Activated CD4-positive, alpha-beta T cell treated with anti-CD3 and anti-CD28 coated beads, Interleukin-2, amount 10 ng/mL, durations not matched to agents 7 days and 5 days (primary cell): ENCODE measurements around the gene CLDN2. TPM values are rescaled to one million over a fixed set of nuclear protein-coding genes. Genes with fewer than 3 reads are reported as not detected.

ENCODE experiments used
- CTCF ChIA-PET: fragments of 350-600 bp; sonication (Branson Sonifier 250); formaldehyde crosslinking; loops from one replicate; lab custom pipeline; 2021; ENCODE audit warnings: antibody characterized with exemption; lab: Charles Lee
- POLR2A ChIA-PET: fragments of 350-600 bp; sonication (Branson Sonifier 250); formaldehyde crosslinking; loops from one replicate; lab custom pipeline; 2021; ENCODE audit warnings: antibody characterized with exemption; lab: Charles Lee
- DNase-seq: peaks from one replicate; pipeline ENCODE4 v3.0.0-alpha.2; 2020
- H3K27ac Mint-ChIP-seq: one replicate; pipeline ENCODE4 v1.8.0; 2021; ENCODE audit warnings: mild to moderate bottlenecking, moderate library complexity, mixed read lengths
- H3K27me3 Mint-ChIP-seq: one replicate; pipeline ENCODE4 v1.8.0; 2021; ENCODE audit warnings: mixed read lengths
- H3K36me3 Mint-ChIP-seq: one replicate; pipeline ENCODE4 v1.8.0; 2021; ENCODE audit warnings: low read depth, mixed read lengths
- H3K4me1 Mint-ChIP-seq: one replicate; pipeline ENCODE4 v1.8.0; 2021; ENCODE audit warnings: mixed read lengths
- H3K4me3 Mint-ChIP-seq: one replicate; pipeline ENCODE4 v1.8.0; 2021; ENCODE audit warnings: mild to moderate bottlenecking, moderate library complexity, mixed read lengths
- H3K9me3 Mint-ChIP-seq: one replicate; pipeline ENCODE4 v1.8.0; 2021; ENCODE audit warnings: mixed read lengths
- total RNA-seq, 2 experiments: library from RNA; stranded (reverse); gene quantifications; one replicate each; pipeline ENCODE4 v1.2.3, GENCODE V29; 2021

CLDN2 gene
- total RNA-seq, 2 experiments from 2014 or later = not detected

GRCh38 chrX:106901781-106902219, 18.4 kb upstream of the CLDN2 start:
- Mint-ChIP-seq H3K36me3 (no peaks in the 10 kb centered on the region), H3K27me3 (no peaks in the 10 kb centered on the region), H3K9me3 (no peaks in the 10 kb centered on the region), H3K4me3 (no peak overlapping the region), H3K27ac (no peak overlapping the region), H3K4me1 (no peaks in the 10 kb centered on the region)
- ChIA-PET CTCF (interaction anchor here (1.5 kb wide), 1 partner anchor 9 kb away, joined by 5 read pairs; no protein-coding TSS in a partner anchor), POLR2A (no interaction called here)
- DNase-seq = no peak

DNA sequence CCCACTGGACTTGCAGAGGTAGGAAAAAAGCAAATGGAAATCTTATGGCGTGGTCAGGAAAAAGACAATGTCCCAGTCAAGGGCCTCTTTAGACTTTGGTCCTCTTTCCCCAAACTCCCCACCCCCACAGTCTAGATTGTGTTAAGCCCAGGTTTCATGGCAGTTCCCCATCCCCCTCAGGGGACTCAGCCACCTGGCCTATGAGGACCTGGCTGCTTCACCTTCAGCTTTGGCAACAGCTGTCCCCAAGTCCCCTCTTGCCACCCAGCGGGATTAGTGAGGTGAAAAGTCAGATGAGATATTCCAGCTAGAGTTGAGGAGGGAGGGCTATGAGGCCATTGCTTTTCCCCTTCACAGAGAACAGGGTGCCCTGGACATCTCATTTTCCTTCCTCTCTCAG, 17.5 kb upstream of the CLDN2 start:
- Mint-ChIP-seq H3K4me1 (no peaks in the 10 kb centered on the region), H3K27me3 (no peaks in the 10 kb centered on the region), H3K36me3 (no peaks in the 10 kb centered on the region), H3K9me3 (no peaks in the 10 kb centered on the region), H3K4me3 (no peak overlapping the region), H3K27ac (no peak overlapping the region)
- CTCF ChIA-PET = interaction anchor here (0.9 kb wide), 1 partner anchor 8 kb away, joined by 3 read pairs; no protein-coding TSS in a partner anchor
- POLR2A ChIA-PET = no interaction called here
- no peak for DNase-seq

DNA sequence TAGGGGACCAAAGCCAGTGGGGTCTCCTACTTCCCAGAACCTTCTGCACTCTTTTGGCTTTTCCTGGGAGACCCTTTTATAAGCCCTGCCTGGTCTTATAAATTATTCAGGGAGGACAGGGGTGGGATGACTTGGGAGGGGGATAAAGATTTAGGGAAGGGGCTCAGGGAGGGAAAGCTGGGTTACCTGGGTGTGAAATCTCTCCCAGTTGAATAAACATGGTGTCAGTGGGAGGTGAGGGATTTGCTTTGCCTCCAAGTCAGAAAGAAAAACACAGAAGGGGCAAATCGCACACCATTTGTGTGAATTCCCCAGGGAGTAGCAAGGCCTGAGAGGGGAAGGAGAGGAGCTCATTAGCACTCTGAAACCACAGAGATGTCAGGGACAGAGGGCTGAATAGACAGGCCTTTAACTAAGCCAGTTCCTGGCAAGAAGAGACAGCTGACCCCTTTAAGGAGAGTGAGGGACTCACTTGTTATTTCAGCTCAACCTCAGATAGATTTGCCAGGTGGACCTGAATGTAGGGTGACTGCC, 16.8 kb upstream of the CLDN2 start, which contains the start of gene RIPPLY1:
Gene RIPPLY1, minus strand, starts transcription at position 51 of the 534 bp plus-strand sequence. CDS start 54 bp downstream, outside the sequence.
- Mint-ChIP-seq H3K4me1 (no peaks in the 10 kb centered on the region), H3K4me3 (no peak within 1 kb of the TSS), H3K27me3 (no peaks in the 10 kb centered on the region), H3K9me3 (no peaks in the 10 kb centered on the region), H3K27ac (no peak within 1 kb of the TSS), H3K36me3 (no peaks in the 10 kb centered on the region)
- ChIA-PET CTCF (interaction anchor here (0.9 kb wide), 1 partner anchor 9 kb away, joined by 3 read pairs; no protein-coding TSS in a partner anchor), POLR2A (no interaction called here)
- no peak for DNase-seq

DNA sequence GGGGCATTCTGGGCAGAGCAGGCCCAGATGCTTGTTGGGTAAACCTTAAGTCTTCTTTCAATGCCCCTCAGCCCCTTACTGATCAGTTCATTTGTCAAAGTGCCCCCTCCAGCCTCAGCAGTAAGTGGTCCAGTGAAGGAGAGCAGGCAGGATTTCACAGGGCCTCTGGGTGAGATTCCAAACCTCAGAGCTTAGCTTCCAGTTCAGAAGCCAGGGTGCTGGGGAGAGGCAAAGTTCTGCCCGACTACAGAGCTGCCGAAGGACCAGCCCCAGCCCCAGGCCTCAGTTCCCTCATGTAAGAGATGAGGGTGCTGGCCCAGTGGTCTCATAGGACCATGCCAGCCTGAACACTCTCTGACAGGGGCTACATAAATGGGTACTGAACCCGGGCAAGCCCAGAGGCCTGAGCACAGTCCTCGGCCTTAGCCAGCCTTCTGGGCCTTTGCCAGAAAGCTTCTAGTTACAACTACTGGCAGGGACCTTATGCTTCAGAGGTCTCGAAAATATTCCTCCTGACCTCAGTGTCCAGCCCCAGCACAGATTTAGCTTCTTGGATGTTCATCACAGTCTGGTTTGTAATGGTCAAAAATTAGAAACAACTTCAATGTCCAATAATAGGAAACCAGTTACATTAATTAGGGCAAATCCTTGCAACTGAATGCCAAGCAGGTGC, 16.2 kb upstream of the CLDN2 start:
- no peak for DNase-seq
- ChIA-PET CTCF (no interaction called here), POLR2A (no interaction called here)
- no peaks in the 10 kb centered on the region for H3K27me3 Mint-ChIP-seq
- no peaks in the 10 kb centered on the region for H3K36me3 Mint-ChIP-seq
- H3K4me1 Mint-ChIP-seq = no peaks in the 10 kb centered on the region
- no peaks in the 10 kb centered on the region for H3K9me3 Mint-ChIP-seq
- H3K4me3 Mint-ChIP-seq = no peak overlapping the region
- no peak overlapping the region for H3K27ac Mint-ChIP-seq

- Mint-ChIP-seq H3K4me1 (no peaks in the 10 kb centered on the region), H3K36me3 (no peaks in the 10 kb centered on the region), H3K4me3 (no peak overlapping the region), H3K9me3 (no peaks in the 10 kb centered on the region), H3K27ac (no peak overlapping the region), H3K27me3 (no peaks in the 10 kb centered on the region)
- DNase-seq = no peak
- ChIA-PET POLR2A (no interaction called here), CTCF (interaction anchor here (1.5 kb wide), 1 partner anchor 11 kb away, joined by 5 read pairs; no protein-coding TSS in a partner anchor)
These were observed 15.0 kb upstream of the CLDN2 start for GRCh38 chrX:106905064-106905708.

GRCh38 chrX:106906361-106906760, 13.8 kb upstream of the CLDN2 start:
- POLR2A ChIA-PET = no interaction called here
- Mint-ChIP-seq H3K4me3 (no peak overlapping the region), H3K9me3 (no peaks in the 10 kb centered on the region), H3K36me3 (no peaks in the 10 kb centered on the region), H3K27ac (no peak overlapping the region), H3K27me3 (no peaks in the 10 kb centered on the region), H3K4me1 (no peaks in the 10 kb centered on the region)
- CTCF ChIA-PET = interaction anchor here (1.2 kb wide), 1 partner anchor 962 kb away, joined by 3 read pairs; no protein-coding TSS in a partner anchor
- no peak for DNase-seq

DNA sequence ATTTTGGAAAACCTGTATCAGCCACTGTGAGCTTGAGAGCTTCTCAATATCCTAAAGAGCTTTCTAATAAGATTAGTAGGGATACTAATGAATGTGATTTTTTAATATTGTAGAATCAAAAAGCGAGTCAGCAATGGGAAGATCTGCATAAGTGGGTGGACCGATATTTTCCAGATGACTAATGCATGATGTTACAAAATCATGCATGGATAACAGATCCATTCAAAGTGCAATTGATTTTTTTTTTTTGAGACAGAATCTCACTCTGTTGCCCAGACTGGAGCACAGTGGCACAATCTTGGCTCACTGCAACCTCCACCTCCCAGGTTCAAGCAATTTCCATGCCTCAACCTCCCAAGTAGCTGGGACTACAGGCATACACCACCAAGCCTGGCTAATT, 7.3 kb upstream of the CLDN2 start:
- Mint-ChIP-seq H3K27ac (no peak overlapping the region), H3K4me3 (no peak overlapping the region), H3K27me3 (peaks cover 6% of the 10 kb centered on the region), H3K9me3 (no peaks in the 10 kb centered on the region), H3K36me3 (no peaks in the 10 kb centered on the region), H3K4me1 (peaks cover 6% of the 10 kb centered on the region)
- CTCF ChIA-PET = no interaction called here
- POLR2A ChIA-PET = no interaction called here
- no peak for DNase-seq

DNA sequence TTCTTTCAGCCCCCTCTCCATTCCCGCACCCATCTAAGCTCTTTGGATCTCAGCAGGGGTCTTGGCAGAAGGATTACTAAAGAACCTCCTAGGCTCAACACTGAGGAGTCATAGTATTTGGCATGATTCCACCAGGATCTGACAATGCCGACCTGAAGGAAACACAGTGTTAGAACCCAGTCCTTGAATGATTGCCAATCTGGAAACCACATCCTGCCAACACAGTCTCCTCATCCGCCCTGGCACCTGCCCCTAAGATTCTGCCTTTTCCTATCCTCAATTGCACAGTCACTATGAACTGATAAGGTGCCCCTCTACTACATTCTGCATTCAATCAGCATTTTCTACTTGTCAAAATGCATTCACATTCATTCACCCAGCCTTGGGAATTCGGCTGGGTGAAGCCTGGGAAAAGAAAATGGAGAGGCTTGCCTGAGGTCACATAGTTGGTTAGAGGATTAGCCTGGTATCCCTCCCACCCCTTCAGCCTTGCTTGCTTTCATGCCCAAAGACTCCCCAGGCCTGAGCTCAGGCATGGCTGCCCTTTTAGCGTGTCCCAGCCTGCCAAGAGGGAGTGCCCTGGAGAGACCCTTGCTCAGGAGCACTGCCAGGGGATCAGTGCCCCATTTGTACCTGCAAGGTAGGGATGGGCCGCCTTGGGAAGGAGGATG, 2.2 kb upstream of the CLDN2 start:
- CTCF ChIA-PET = no interaction called here
- peaks cover 6% of the 10 kb centered on the region for H3K27me3 Mint-ChIP-seq
- peak; percentile 6 for DNase-seq
- no peaks in the 10 kb centered on the region for H3K9me3 Mint-ChIP-seq
- no peak overlapping the region for H3K27ac Mint-ChIP-seq
- H3K36me3 Mint-ChIP-seq = no peaks in the 10 kb centered on the region
- H3K4me1 Mint-ChIP-seq = peaks cover 10% of the 10 kb centered on the region
- H3K4me3 Mint-ChIP-seq = no peak overlapping the region
- POLR2A ChIA-PET = no interaction called here

GRCh38 chrX:106921637-106922036, 1.4 kb downstream of the CLDN2 start:
- Mint-ChIP-seq H3K27me3 (no peaks in the 10 kb centered on the region), H3K9me3 (no peaks in the 10 kb centered on the region), H3K36me3 (no peaks in the 10 kb centered on the region), H3K4me1 (peaks cover 10% of the 10 kb centered on the region), H3K4me3 (no peak overlapping the region), H3K27ac (no peak overlapping the region)
- CTCF ChIA-PET = interaction anchor here (1.2 kb wide), 1 partner anchor 23 kb away, joined by 3 read pairs; no protein-coding TSS in a partner anchor
- DNase-seq = no peak
- POLR2A ChIA-PET = no interaction called here

DNA sequence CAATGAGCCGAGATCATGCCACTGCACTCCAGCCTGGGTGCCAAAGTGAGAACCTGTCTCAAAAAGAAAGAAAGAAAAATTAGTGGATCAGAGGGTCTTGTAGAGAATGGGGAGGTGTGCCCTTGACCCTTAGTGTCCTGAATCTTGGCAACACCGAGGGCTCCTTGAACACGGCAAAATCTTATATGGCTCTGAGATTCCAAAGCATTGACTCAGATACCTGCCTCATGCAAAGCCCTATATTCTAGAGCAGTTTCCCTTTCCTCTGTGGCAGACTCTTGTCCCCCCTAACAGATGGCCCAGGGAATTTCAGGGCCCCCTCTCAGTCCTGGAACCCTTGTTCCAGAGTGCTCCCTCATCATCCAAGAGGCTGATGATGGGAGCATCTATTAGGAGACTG, 6.8 kb downstream of the CLDN2 start:
- Mint-ChIP-seq H3K27me3 (no peaks in the 10 kb centered on the region), H3K27ac (no peak overlapping the region), H3K4me3 (no peak overlapping the region), H3K36me3 (no peaks in the 10 kb centered on the region), H3K4me1 (no peaks in the 10 kb centered on the region), H3K9me3 (no peaks in the 10 kb centered on the region)
- DNase-seq = no peak
- POLR2A ChIA-PET = no interaction called here
- CTCF ChIA-PET = no interaction called here

DNA sequence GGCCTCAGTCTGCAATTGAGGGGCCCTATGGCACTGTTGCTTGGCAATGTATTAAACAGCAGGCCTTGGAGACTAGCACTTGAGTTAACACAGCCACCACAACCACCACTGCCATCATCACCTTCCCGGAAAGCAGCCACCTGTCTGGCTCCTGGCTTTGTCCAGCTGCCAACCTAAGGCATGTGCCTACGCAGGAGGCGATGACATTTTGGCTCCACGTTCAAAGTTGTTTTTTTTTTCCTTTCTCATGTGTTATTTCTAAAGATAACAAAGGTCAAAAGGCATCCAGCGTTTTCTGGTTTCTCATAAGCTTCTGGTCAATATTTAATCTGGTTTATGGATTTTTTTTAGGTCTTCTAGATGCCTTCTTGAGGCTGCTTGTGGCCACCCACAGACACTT, 7.5 kb downstream of the CLDN2 start:
- Mint-ChIP-seq H3K4me3 (no peak overlapping the region), H3K4me1 (no peaks in the 10 kb centered on the region), H3K9me3 (no peaks in the 10 kb centered on the region), H3K27me3 (no peaks in the 10 kb centered on the region), H3K36me3 (no peaks in the 10 kb centered on the region), H3K27ac (no peak overlapping the region)
- CTCF ChIA-PET = interaction anchor here (0.7 kb wide), 1 partner anchor 492 kb away, joined by 3 read pairs; no protein-coding TSS in a partner anchor
- POLR2A ChIA-PET = no interaction called here
- no peak for DNase-seq

- Mint-ChIP-seq H3K27me3 (no peaks in the 10 kb centered on the region), H3K36me3 (no peaks in the 10 kb centered on the region)
These were observed 8.0 kb downstream of the CLDN2 start for GRCh38 chrX:106928227-106928626.

More at GRCh38 chrX:106928227-106928626, 8.0 kb downstream of the CLDN2 start:
- Mint-ChIP-seq H3K27ac (no peak overlapping the region), H3K4me1 (no peaks in the 10 kb centered on the region), H3K4me3 (no peak overlapping the region), H3K9me3 (no peaks in the 10 kb centered on the region)
- ChIA-PET POLR2A (no interaction called here), CTCF (interaction anchor here (0.7 kb wide), 1 partner anchor 492 kb away, joined by 3 read pairs; no protein-coding TSS in a partner anchor)
- DNase-seq = no peak
